ENCODE results near the gene NCKAP5. TPM values are rescaled to one million over a fixed set of nuclear protein-coding genes. Genes with fewer than 3 reads are reported as not detected.

The NCKAP5 gene
- total RNA-seq, 1 experiment from 2014 or later = not detected

DNA sequence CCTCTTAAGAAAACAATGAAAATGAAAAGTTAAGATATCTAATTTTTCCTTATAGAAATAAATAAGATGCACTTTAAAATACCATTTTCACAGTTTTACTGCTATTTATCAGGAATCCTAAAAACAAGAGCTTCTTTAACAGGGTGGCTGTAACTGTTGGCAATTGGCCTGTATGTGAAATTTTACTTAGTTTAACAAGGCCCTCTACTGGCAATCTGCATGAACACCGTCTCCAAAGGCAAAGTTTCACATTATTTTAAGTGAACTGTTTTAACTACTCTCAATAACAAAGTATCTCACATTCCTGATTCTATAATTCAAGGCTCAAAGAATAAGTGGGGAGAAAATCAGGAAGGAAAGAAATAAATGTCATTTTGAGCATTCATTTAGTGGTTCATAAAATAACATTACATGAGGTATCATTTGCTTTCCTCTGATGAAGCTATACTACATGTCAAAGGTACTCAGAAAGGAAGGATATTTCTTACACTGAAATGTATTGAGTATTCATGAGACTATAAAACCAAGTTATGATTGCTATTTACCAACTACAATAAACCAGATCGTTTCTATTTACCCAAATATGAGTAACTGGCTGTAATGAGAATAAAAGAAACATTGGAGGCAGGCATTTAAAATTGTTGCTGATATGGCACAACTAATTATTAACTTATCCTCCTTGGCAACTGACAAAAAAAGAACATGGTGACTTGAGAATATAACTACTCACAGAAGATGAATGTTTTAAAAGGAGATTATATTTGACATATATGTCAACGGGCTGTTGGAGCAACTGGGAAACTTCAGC lies 7.0 kb downstream of the NCKAP5 start:
- CTCF ChIA-PET = no interaction called here
- no TSS peak for BruUV-seq (replicated peaks)

DNA sequence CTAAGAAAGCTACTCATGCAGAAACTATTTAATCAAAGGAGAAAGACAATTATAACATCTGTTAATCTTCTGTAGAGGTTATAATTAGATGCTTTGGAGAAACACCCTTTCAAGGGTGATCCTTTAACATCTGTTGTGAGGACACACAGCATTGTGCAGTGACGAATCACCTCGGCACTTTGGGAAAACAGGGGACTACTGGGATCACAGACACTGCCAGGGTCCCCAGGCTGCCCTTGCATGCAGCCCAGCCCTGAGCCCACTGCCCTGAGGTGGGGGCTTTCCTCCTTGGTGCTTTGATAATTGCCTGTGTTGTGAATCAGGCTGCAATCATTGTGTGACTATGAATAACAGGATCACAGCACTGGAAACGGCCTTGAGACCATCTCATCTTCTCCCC lies 10.6 kb downstream of the NCKAP5 start:
- ChIA-PET POLR2A (ENCODE audit: unreplicated experiment) (no interaction called here), CTCF (no interaction called here)
- Histone ChIP-seq H3F3A (ENCODE audit: insufficient read depth, low read depth) (no peaks in the 10 kb centered on the region), H3K27me3 (ENCODE audit: insufficient read depth, low read depth) (0 out of 2 replicates have a peak, but pooled peaks cover 3% of the 10 kb centered on the region), H2AFZ (no peak overlapping the region), H3K79me2 (ENCODE audit: low read depth) (no peaks in the 10 kb centered on the region), H4K20me1 (ENCODE audit: insufficient read depth) (no peaks in the 10 kb centered on the region), H3K9me2 (ENCODE audit: insufficient read depth) (no peaks in the 10 kb centered on the region), H3K4me2 (no peak overlapping the region), H3K4me3 (no peak overlapping the region), H3K4me1 (replicated peaks; ENCODE audit: insufficient read depth) (no peaks in the 10 kb centered on the region), H3K9me3 (ENCODE audit: insufficient read depth, low read depth) (no peaks in the 10 kb centered on the region), H3K36me3 (ENCODE audit: low read depth) (no peaks in the 10 kb centered on the region), H3K27ac (no peak overlapping the region)
- DNase-seq = no peak
- intact Hi-C loops (cut with micrococcal nuclease; ENCODE audit: unreplicated experiment) = no loop called here
- no TSS peak for BruUV-seq (replicated peaks)
- TF ChIP-seq EZH2 (IDR thresholded peaks at IDR 0.05; ENCODE audit: low read depth) = no peak
- TF ChIP-seq, protein P1, sequence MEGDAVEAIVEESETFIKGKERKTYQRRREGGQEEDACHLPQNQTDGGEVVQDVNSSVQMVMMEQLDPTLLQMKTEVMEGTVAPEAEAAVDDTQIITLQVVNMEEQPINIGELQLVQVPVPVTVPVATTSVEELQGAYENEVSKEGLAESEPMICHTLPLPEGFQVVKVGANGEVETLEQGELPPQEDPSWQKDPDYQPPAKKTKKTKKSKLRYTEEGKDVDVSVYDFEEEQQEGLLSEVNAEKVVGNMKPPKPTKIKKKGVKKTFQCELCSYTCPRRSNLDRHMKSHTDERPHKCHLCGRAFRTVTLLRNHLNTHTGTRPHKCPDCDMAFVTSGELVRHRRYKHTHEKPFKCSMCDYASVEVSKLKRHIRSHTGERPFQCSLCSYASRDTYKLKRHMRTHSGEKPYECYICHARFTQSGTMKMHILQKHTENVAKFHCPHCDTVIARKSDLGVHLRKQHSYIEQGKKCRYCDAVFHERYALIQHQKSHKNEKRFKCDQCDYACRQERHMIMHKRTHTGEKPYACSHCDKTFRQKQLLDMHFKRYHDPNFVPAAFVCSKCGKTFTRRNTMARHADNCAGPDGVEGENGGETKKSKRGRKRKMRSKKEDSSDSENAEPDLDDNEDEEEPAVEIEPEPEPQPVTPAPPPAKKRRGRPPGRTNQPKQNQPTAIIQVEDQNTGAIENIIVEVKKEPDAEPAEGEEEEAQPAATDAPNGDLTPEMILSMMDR (conservative IDR thresholded peaks at IDR 0.05) = no peak

More for the DNA sequence above, 7.0 kb downstream of the NCKAP5 start:
- Histone ChIP-seq H3K4me3 (no peak overlapping the region), H3K9me2 (ENCODE audit: insufficient read depth) (no peaks in the 10 kb centered on the region), H3K79me2 (ENCODE audit: low read depth) (no peaks in the 10 kb centered on the region), H3K27me3 (ENCODE audit: insufficient read depth, low read depth) (peaks cover 7% of the 10 kb centered on the region; the same call in 1 of the 2 replicates), H3K4me1 (replicated peaks; ENCODE audit: insufficient read depth) (no peaks in the 10 kb centered on the region), H3K36me3 (ENCODE audit: low read depth) (no peaks in the 10 kb centered on the region), H3K27ac (no peak overlapping the region), H3K9me3 (ENCODE audit: insufficient read depth, low read depth) (no peaks in the 10 kb centered on the region), H3F3A (ENCODE audit: insufficient read depth, low read depth) (no peaks in the 10 kb centered on the region), H4K20me1 (ENCODE audit: insufficient read depth) (no peaks in the 10 kb centered on the region), H2AFZ (no peak overlapping the region), H3K4me2 (no peak overlapping the region)
- TF ChIP-seq, protein P1 (conservative IDR thresholded peaks at IDR 0.05) = peak; percentile 73
- no peak for TF ChIP-seq EZH2 (IDR thresholded peaks at IDR 0.05; ENCODE audit: low read depth)
- POLR2A ChIA-PET (ENCODE audit: unreplicated experiment) = no interaction called here
- no peak for DNase-seq
- intact Hi-C loops (cut with micrococcal nuclease; ENCODE audit: unreplicated experiment) = no loop called here

DNA sequence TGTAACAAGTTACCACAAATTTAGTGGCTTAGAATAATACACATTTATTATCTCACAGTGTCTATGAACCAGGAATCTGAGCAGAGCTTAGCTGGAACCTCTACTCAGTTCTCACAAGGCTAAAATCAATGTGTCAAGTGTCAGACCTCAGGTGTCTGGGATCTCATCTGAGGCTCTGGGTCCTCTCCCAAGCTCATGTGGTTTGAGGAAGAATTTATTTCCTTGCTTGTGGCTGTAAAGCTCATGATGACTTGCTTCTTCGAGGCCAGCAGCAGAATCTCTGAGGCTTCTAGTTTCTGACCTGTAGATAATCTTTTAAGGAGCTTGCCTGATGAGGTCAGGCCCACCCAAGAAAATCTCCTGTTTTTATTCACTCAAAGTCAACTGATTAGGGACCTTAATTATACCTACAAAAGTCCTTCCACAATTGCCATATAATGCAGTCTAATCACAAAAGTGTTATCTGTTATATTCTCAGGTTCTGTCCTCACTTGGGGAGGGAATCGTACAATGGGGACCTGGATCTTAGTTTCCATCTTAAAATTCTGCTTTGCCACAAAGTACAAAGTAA lies 14.3 kb downstream of the NCKAP5 start:
- Histone ChIP-seq H3K9me3 (ENCODE audit: insufficient read depth, low read depth) (no peaks in the 10 kb centered on the region), H3K4me2 (no peak overlapping the region), H2AFZ (no peak overlapping the region), H3K27me3 (ENCODE audit: insufficient read depth, low read depth) (0 out of 2 replicates have a peak, but pooled peaks cover 3% of the 10 kb centered on the region), H3K36me3 (ENCODE audit: low read depth) (no peaks in the 10 kb centered on the region), H3K4me1 (replicated peaks; ENCODE audit: insufficient read depth) (no peaks in the 10 kb centered on the region), H3K27ac (no peak overlapping the region), H3K79me2 (ENCODE audit: low read depth) (no peaks in the 10 kb centered on the region), H4K20me1 (ENCODE audit: insufficient read depth) (no peaks in the 10 kb centered on the region), H3F3A (ENCODE audit: insufficient read depth, low read depth) (no peaks in the 10 kb centered on the region), H3K9me2 (ENCODE audit: insufficient read depth) (no peaks in the 10 kb centered on the region), H3K4me3 (no peak overlapping the region)
- CTCF ChIA-PET = no interaction called here
- DNase-seq = no peak
- POLR2A ChIA-PET (ENCODE audit: unreplicated experiment) = no interaction called here
- no TSS peak for BruUV-seq (replicated peaks)
- TF ChIP-seq EZH2 (IDR thresholded peaks at IDR 0.05; ENCODE audit: low read depth) = no peak
- TF ChIP-seq, protein P1 (conservative IDR thresholded peaks at IDR 0.05) = no peak
- intact Hi-C loops (cut with micrococcal nuclease; ENCODE audit: unreplicated experiment) = no loop called here
